H1 (cell line): ENCODE measurements around the gene ADRA2B. TPM values are rescaled to one million over a fixed set of nuclear protein-coding genes. Genes with fewer than 3 reads are reported as not detected.

ENCODE experiments used
- CTCF ChIA-PET: fragments of 300-600 bp; sonication (Branson Sonifier 250); formaldehyde crosslinking; loops from one replicate; lab custom pipeline; 2021; ENCODE audit not compliant: partially characterized antibody; lab: Charles Lee
- POLR2A ChIA-PET: fragments of 300-600 bp; sonication (Branson Sonifier 250); formaldehyde crosslinking; loops from one replicate; lab custom pipeline; 2021; ENCODE audit warnings: inconsistent platforms; ENCODE audit not compliant: partially characterized antibody; lab: Charles Lee
- DNase-seq, 2 experiments: peaks; one replicate each; pipeline versions ENCODE4 v3.0.0 to v3.0.0-alpha.2; 2010 to 2022; ENCODE audit warnings: low spot score in 2 of 2, low read depth in 1 of 2, mixed read lengths in 1 of 2
- FAIRE-seq: peaks from 2 replicates; lab custom pipeline; 2011; peaks lifted over from hg19 to GRCh38; lab: Jason Lieb, UNC
- H2AFZ ChIP-seq: 2 replicates; pipeline ENCODE4 v1.8.1; 2012; ENCODE audit warnings: low read length, inconsistent platforms
- H2AK5ac ChIP-seq: 2 replicates; pipeline ENCODE4 v1.6.1; 2013; ENCODE audit warnings: low read depth, low read length
- H2BK120ac ChIP-seq: replicated peaks from 2 replicates; pipeline ENCODE3; 2013; ENCODE audit warnings: low read depth, low read length, inconsistent platforms
- H2BK12ac ChIP-seq: 2 replicates; pipeline ENCODE4 v1.6.1; 2013; ENCODE audit warnings: low read depth, low read length
- H2BK15ac ChIP-seq: 2 replicates; pipeline ENCODE4 v1.6.1; 2013; ENCODE audit warnings: low read length
- H2BK20ac ChIP-seq: 2 replicates; pipeline ENCODE4 v1.6.1; 2013; ENCODE audit warnings: low read length
- H2BK5ac ChIP-seq: 2 replicates; pipeline ENCODE4 v1.6.1; 2013; ENCODE audit warnings: low read depth, low read length
- H3K14ac ChIP-seq: 2 replicates; pipeline ENCODE4 v1.6.1; 2013; ENCODE audit warnings: inconsistent platforms; ENCODE audit not compliant: insufficient read length
- H3K18ac ChIP-seq: 2 replicates; pipeline ENCODE4 v1.6.1; 2013; ENCODE audit warnings: low read length; ENCODE audit errors: extremely low read depth
- H3K23ac ChIP-seq: 2 replicates; pipeline ENCODE4 v1.6.1; 2013; ENCODE audit warnings: inconsistent platforms; ENCODE audit not compliant: insufficient read length
- H3K23me2 ChIP-seq: 2 replicates; pipeline ENCODE4 v1.6.1; 2013; ENCODE audit warnings: low read depth, low read length
- H3K27ac ChIP-seq: 2 replicates; pipeline ENCODE4 v1.6.1; 2011; ENCODE audit warnings: low read depth, low read length, inconsistent platforms
- H3K27me3 ChIP-seq, 4 experiments: replicated peaks in 1 of 4; 1 replicate in 1 of 4; 2 replicates in 3 of 4; pipeline versions ENCODE4 v1.6.1 to v1.8.1; 2011 to 2013; ENCODE audit warnings: low read length in 3 of 4, mild to moderate bottlenecking in 3 of 4, inconsistent platforms in 2 of 4, mixed read lengths in 2 of 4, moderate library complexity in 1 of 4; ENCODE audit not compliant: control insufficient read depth in 3 of 4, insufficient read depth in 3 of 4; ENCODE audit errors: extremely low read depth in 1 of 4
- H3K36me3 ChIP-seq, 4 experiments: 2 replicates each; pipeline versions ENCODE4 v1.6.1 to v1.8.1; 2011 to 2013; ENCODE audit warnings: mild to moderate bottlenecking in 4 of 4, low read length in 3 of 4, moderate library complexity in 2 of 4, control low read depth in 1 of 4, inconsistent platforms in 1 of 4; ENCODE audit not compliant: insufficient read depth in 4 of 4, control insufficient read depth in 2 of 4
- H3K4ac ChIP-seq: replicated peaks from 2 replicates; pipeline ENCODE3; 2013; ENCODE audit warnings: low read length, low read depth, mixed read lengths, inconsistent platforms; ENCODE audit not compliant: insufficient read length
- H3K4me1 ChIP-seq, 4 experiments: replicated peaks in 1 of 4; 1 replicate in 1 of 4; 2 replicates in 3 of 4; pipeline versions ENCODE4 v1.6.1 to v1.8.1; 2011 to 2013; ENCODE audit warnings: low read length in 3 of 4, inconsistent platforms in 2 of 4, mixed read lengths in 1 of 4; ENCODE audit not compliant: insufficient read depth in 4 of 4, control insufficient read depth in 3 of 4
- H3K4me2 ChIP-seq, 2 experiments: 2 replicates each; pipeline versions ENCODE4 v1.6.1 to v1.8.1; 2011 to 2013; ENCODE audit warnings: low read depth in 2 of 2, low read length in 2 of 2, control low read depth in 1 of 2, inconsistent platforms in 1 of 2, mild to moderate bottlenecking in 1 of 2; ENCODE audit not compliant: insufficient read depth in 1 of 2
- H3K4me3 ChIP-seq, 4 experiments: fragments of 200-600, 300-600 bp in 1 of 4; sonication (generic), shearing (Covaris generic), sonication (Bioruptor Twin) in 1 of 4; 2 replicates each; pipeline versions ENCODE4 v1.5.1 to v1.8.1; 2011 to 2016; ENCODE audit warnings: low read length in 4 of 4, low read depth in 3 of 4, control low read depth in 2 of 4, inconsistent platforms in 2 of 4, mild to moderate bottlenecking in 2 of 4, mixed read lengths in 1 of 4, moderate library complexity in 1 of 4; ENCODE audit not compliant: insufficient read depth in 2 of 4; ENCODE audit errors: extremely low read depth in 1 of 4
- H3K56ac ChIP-seq: replicated peaks from 2 replicates; pipeline ENCODE3; 2013; ENCODE audit warnings: low read depth, mild to moderate bottlenecking, mixed read lengths, low read length, inconsistent platforms; ENCODE audit not compliant: insufficient read length
- H3K79me1 ChIP-seq: 2 replicates; pipeline ENCODE4 v1.6.1; 2013; ENCODE audit warnings: low read depth, low read length, control low read depth
- H3K79me2 ChIP-seq, 2 experiments: 2 replicates each; pipeline versions ENCODE4 v1.6.1 to v1.8.1; 2012 to 2013; ENCODE audit warnings: low read length in 2 of 2, mild to moderate bottlenecking in 2 of 2, inconsistent platforms in 1 of 2; ENCODE audit not compliant: insufficient read depth in 2 of 2, control insufficient read depth in 1 of 2
- H3K9ac ChIP-seq, 4 experiments: replicated peaks in 1 of 4; 1 replicate in 1 of 4; 2 replicates in 3 of 4; pipeline versions ENCODE4 v1.6.1 to v1.8.1; 2011 to 2013; ENCODE audit warnings: low read depth in 3 of 4, low read length in 3 of 4, control low read depth in 2 of 4, mild to moderate bottlenecking in 2 of 4, moderate library complexity in 2 of 4, inconsistent platforms in 1 of 4; ENCODE audit errors: extremely low read depth in 1 of 4
- H3K9me3 ChIP-seq, 2 experiments: 2 replicates each; pipeline versions ENCODE4 v1.6.1 to v1.8.1; 2012 to 2013; ENCODE audit warnings: mild to moderate bottlenecking in 2 of 2, moderate library complexity in 2 of 2, control low read depth in 1 of 2, inconsistent platforms in 1 of 2, low read depth in 1 of 2, low read length in 1 of 2, mixed read lengths in 1 of 2; ENCODE audit not compliant: insufficient read depth in 2 of 2
- H4K20me1 ChIP-seq, 2 experiments: replicated peaks in 1 of 2; 2 replicates each; pipeline versions ENCODE3 to v1.8.1; 2011 to 2013; ENCODE audit warnings: inconsistent platforms in 2 of 2, low read length in 2 of 2, mild to moderate bottlenecking in 1 of 2; ENCODE audit not compliant: insufficient read depth in 2 of 2, control insufficient read depth in 1 of 2
- H4K5ac ChIP-seq: 2 replicates; pipeline ENCODE4 v1.6.1; 2013; ENCODE audit warnings: low read length, low read depth, mixed read lengths, inconsistent platforms; ENCODE audit not compliant: insufficient read length
- H4K8ac ChIP-seq: 2 replicates; pipeline ENCODE4 v1.8.0; 2013; ENCODE audit warnings: mild to moderate bottlenecking, moderate library complexity, low read length, inconsistent platforms; ENCODE audit not compliant: insufficient read depth; ENCODE audit errors: extremely low read depth
- H4K91ac ChIP-seq: replicated peaks from 2 replicates; pipeline ENCODE3; 2013; ENCODE audit warnings: low read length, mixed read lengths, inconsistent platforms; ENCODE audit not compliant: insufficient read length
- BACH1 ChIP-seq: IDR thresholded peaks from 2 replicates; pipeline ENCODE4 v1.6.1; 2012; ENCODE audit warnings: low read length, improper control_type of control experiment
- CREB1 ChIP-seq: IDR thresholded peaks from 2 replicates; pipeline ENCODE4 v1.6.1; 2012; ENCODE audit warnings: inconsistent platforms
- HDAC2 ChIP-seq, 2 experiments: fragments of 300-600 bp in 1 of 2; sonication (generic) in 1 of 2; IDR thresholded peaks; 2 replicates each; pipeline ENCODE4 v1.6.1; 2011 to 2012; ENCODE audit warnings: low read depth in 2 of 2, low read length in 2 of 2, mild to moderate bottlenecking in 2 of 2, moderate library complexity in 2 of 2, borderline replicate concordance in 1 of 2, inconsistent platforms in 1 of 2
- KDM4A ChIP-seq: IDR thresholded peaks from one replicate; pipeline ENCODE4 v1.7.1; 2012; ENCODE audit warnings: low read depth, mild to moderate bottlenecking, moderate library complexity, low read length, inconsistent platforms; ENCODE audit not compliant: severe bottlenecking
- POLR2A ChIP-seq, 2 experiments: IDR thresholded peaks; 1 replicate in 1 of 2; 2 replicates in 1 of 2; pipeline ENCODE4 v1.6.1; 2011; ENCODE audit warnings: low read depth in 2 of 2, low read length in 2 of 2, mild to moderate bottlenecking in 2 of 2; ENCODE audit errors: control extremely low read depth in 1 of 2
- POU5F1 ChIP-seq: IDR thresholded peaks from 2 replicates; pipeline ENCODE4 v1.6.1; 2011; ENCODE audit warnings: low read depth, mild to moderate bottlenecking, low read length, moderate library complexity
- RFX5 ChIP-seq: IDR thresholded peaks from 2 replicates; pipeline ENCODE4 v1.6.1; 2011; ENCODE audit warnings: low read depth, low read length, improper control_type of control experiment, borderline replicate concordance
- TAF1 ChIP-seq: IDR thresholded peaks from 2 replicates; pipeline ENCODE4 v1.6.1; 2011; ENCODE audit warnings: mild to moderate bottlenecking, low read depth, low read length
- TCF12 ChIP-seq: IDR thresholded peaks from 2 replicates; pipeline ENCODE4 v1.6.1; 2011; ENCODE audit warnings: low read depth, mild to moderate bottlenecking, low read length
- TEAD4 ChIP-seq: IDR thresholded peaks from 2 replicates; pipeline ENCODE4 v1.6.1; 2012; ENCODE audit warnings: low read depth, low read length, inconsistent platforms, mixed read lengths
- USF2 ChIP-seq: IDR thresholded peaks from 2 replicates; pipeline ENCODE4 v1.6.1; 2011; ENCODE audit warnings: low read length, improper control_type of control experiment
- WGBS, 2 experiments: shearing (Covaris generic) in 1 of 2; methylation state at CpG; one replicate each; pipeline versions ENCODE4 v1.1.6 to v1.1.7; 2013 to 2015; ENCODE audit warnings: low lambda C conversion rate in 2 of 2, mixed read lengths in 2 of 2, inconsistent platforms in 1 of 2, low coverage in 1 of 2, missing lambda C conversion rate in 1 of 2; ENCODE audit not compliant: insufficient replicate concordance in 2 of 2, insufficient coverage in 1 of 2, insufficient read length in 1 of 2; ENCODE audit errors: extremely low coverage in 1 of 2, missing lambda C conversion rate in 1 of 2; 5-methylcytosine and 5-hydroxymethylcytosine counted together
- polyA plus RNA-seq, 7 experiments: library from polyadenylated mRNA; depleted of rRNA in 3 of 7; stranded (reverse) in 5 of 7; unstranded in 2 of 7; fragments of >200 nt in 5 of 7; fragments of 200-250 nt in 2 of 7; gene quantifications; 1 replicate in 5 of 7; 2 replicates in 1 of 7; 4 replicates in 1 of 7; pipeline versions ENCODE4 v1.2.1 to v1.2.3, GENCODE V29; 2011 to 2013; ENCODE audit warnings: missing spikeins in 2 of 7, mixed read lengths in 2 of 7
- total RNA-seq: library from RNA; stranded (reverse); fragmentation: NEBNext Ultra II Directional; extraction: Animal tissue kit (Norgen Biotek cat#: 25700); gene quantifications from 2 replicates; pipeline ENCODE4 v1.2.1, GENCODE V29; 2021

Gene ADRA2B
- total and polyA plus RNA-seq, 2 of the 8 experiments (the other 6 are each of a cell fraction or from before 2014, with no cell fraction given), result 5.8 to 6.5 TPM

GRCh38 chr2:96073170-96073775 is 43.1 kb downstream of the ADRA2B start:
- H3K4ac ChIP-seq, result no peak overlapping the region
- H4K20me1 ChIP-seq, result no peaks in the 10 kb centered on the region
- POLR2A ChIA-PET, result no interaction called here
- no peak overlapping the region for H3K27ac ChIP-seq
- H2AK5ac ChIP-seq, result no peak overlapping the region
- no peak overlapping the region for H3K4me3 ChIP-seq
- H2BK15ac ChIP-seq, result no peak overlapping the region
- H4K5ac ChIP-seq, result no peak overlapping the region
- no peak overlapping the region for H3K23ac ChIP-seq
- no peaks in the 10 kb centered on the region for H3K27me3 ChIP-seq
- peaks cover 0 to under 1% (median 0%) of the 10 kb centered on the region in 4 experiments; a peak in 1 of 7 replicates for H3K4me1 ChIP-seq
- TF ChIP-seq CREB1 (no peak), USF2 (no peak), RFX5 (no peak), TAF1 (no peak), POU5F1 (no peak), TEAD4 (no peak), HDAC2 (IDR thresholded peaks at IDR 0.05; ENCODE audit: borderline replicate concordance in 1 of 2, low read depth in 2 of 2, low read length in 2 of 2) (no peak), KDM4A (no peak), BACH1 (no peak), TCF12 (no peak), POLR2A (IDR thresholded peaks at IDR 0.05; ENCODE audit: control extremely low read depth in 1 of 2, low read depth in 2 of 2, low read length in 2 of 2) (no peak)
- no peaks in the 10 kb centered on the region for H3K9me3 ChIP-seq
- H4K8ac ChIP-seq, result no peak overlapping the region; the same call in 1 of the 2 replicates
- H3K14ac ChIP-seq, result no peak overlapping the region
- no peaks in the 10 kb centered on the region for H3K36me3 ChIP-seq
- no peak for DNase-seq
- no peak overlapping the region for H4K91ac ChIP-seq
- WGBS, 2 experiments, result 77% methylated on average over 7 of the region's 7 CpGs; no CpG with 5 or more reads in 1 of the 2 experiments
- no peaks in the 10 kb centered on the region for H3K23me2 ChIP-seq
- H3K18ac ChIP-seq, result no peak overlapping the region
- no peak overlapping the region for H2BK12ac ChIP-seq
- no peak overlapping the region for H2BK120ac ChIP-seq
- H2AFZ ChIP-seq, result no peak overlapping the region
- CTCF ChIA-PET, result interaction anchor here (0.8 to 1.8 kb wide), 5 partner anchors 10 to 101 kb away, joined by 3 to 9 read pairs (median 4); no protein-coding TSS in a partner anchor
- no peaks in the 10 kb centered on the region for H3K79me1 ChIP-seq
- no peak for FAIRE-seq
- no peak overlapping the region for H2BK20ac ChIP-seq
- H3K4me2 ChIP-seq, result no peak overlapping the region
- no peaks in the 10 kb centered on the region for H3K79me2 ChIP-seq
- no peak overlapping the region for H3K9ac ChIP-seq
- H2BK5ac ChIP-seq, result no peak overlapping the region
- no peak overlapping the region for H3K56ac ChIP-seq
